Stimulated activated naive CD4-positive, alpha-beta T cell (primary cell): ENCODE measurements around the gene EDC3.
"Not testable (repeated sequence)": the region's sequence is repeated elsewhere in the genome, so short reads cannot be mapped to it uniquely, and the experiment has no call there.

Source experiments
- DNase-seq, 6 experiments: peaks; one replicate each; lab custom pipeline; 2025; lab: John Stamatoyannopoulos, UW

Gene EDC3, protein sequence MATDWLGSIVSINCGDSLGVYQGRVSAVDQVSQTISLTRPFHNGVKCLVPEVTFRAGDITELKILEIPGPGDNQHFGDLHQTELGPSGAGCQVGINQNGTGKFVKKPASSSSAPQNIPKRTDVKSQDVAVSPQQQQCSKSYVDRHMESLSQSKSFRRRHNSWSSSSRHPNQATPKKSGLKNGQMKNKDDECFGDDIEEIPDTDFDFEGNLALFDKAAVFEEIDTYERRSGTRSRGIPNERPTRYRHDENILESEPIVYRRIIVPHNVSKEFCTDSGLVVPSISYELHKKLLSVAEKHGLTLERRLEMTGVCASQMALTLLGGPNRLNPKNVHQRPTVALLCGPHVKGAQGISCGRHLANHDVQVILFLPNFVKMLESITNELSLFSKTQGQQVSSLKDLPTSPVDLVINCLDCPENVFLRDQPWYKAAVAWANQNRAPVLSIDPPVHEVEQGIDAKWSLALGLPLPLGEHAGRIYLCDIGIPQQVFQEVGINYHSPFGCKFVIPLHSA

DNA sequence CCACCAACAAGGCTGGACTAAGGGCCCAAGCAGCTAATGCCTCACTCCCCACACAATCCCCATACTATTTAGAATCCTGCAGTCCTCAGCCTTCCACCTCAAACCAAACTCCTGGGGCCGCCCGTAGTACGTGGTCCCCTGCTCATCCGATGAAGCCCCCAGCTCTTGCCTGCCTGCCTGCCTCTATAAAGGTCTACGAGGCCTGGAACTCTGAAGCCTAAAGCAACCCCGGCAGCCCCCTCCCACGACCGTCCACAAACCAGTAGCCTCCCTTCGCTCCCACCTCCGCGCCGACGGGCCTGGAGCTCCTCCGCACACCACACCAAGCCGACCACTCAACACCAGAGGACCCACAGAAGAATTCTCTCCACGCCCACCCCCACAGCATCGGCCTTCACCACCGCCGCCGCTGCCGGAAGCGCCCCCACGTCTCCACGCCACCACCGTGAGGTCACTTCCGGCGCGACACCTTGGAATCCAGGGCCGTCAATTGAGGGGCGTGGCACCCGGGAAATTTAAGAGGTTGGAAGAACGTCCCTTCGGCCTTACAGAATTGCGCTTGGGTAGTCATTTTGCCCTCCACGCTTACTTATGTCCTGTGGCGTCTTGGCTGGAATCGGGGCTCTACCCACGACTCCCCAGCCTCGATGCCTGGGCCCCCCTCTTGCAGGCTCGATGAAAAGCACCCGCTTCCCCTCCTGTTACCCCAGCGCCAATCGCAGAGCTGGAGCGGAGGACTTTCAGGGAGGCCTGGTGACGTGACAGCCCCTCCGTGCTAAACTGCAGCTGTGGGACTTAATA is at the start of gene EDC3:
Gene EDC3, minus strand, starts transcription at position 428 of the 801 bp plus-strand sequence. CDS start 20,900 bp downstream, outside the sequence.
- peak; percentile 73 to 84 (median 82) for DNase-seq

DNA sequence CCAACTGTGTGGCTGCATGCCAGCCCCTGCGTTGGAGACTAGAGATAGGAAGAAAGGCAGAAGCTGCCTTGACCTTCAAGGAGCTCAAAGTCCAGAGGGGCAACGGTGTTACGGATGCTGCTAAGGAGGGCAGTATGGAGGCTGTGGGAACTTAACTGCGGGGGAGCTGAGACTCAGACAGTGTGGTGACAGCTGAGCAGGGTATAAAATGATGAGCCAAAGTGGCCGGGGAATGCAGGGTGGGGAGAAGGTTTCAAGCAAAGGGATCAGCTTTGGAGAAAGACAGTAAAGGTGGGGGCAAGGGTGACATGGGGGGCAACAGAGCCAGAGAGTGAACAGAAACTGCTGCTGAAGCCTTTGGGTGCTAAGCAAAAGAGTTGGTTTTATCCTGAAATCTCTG is 46.6 kb upstream of the EDC3 start:
- DNase-seq, result no peak

DNA sequence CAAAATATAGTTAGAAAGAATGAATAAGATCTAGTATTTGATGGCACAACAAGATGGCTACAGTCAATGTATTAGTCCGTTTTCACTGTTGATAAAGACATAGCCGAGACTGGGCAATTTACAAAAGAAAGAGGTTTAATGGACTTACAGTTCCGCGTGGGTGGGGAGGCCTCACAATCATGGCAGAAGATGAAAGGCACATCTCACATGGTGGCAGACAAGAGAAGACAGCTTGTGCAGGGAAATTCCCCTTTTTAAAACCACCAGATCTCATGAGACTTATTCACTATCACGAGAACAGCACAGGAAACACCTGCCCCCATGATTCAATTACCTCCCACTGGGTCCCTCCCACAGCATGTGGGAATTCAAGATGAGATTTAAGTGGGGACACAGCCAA is 42.4 kb upstream of the EDC3 start:
- not testable (repeated sequence) for DNase-seq

DNA sequence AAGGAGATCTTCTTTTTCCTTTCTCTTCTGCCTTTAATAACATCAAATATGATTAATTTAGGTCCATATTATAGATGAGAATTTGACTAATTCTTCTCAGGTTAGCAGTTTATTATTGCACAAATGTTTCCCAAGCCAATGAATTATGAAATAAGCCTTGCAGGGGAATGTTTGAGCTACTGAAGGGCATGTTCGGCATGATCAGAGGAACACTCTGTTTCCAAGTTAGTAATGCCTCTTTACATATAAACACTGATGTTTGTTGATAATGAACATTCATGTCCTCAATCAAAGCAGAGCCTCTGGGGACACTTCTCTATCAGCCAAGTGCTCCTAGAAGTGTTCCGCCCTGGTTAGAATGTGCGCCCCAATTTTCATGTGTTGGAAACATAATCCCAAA is 39.5 kb upstream of the EDC3 start:
- DNase-seq, result no peak

DNA sequence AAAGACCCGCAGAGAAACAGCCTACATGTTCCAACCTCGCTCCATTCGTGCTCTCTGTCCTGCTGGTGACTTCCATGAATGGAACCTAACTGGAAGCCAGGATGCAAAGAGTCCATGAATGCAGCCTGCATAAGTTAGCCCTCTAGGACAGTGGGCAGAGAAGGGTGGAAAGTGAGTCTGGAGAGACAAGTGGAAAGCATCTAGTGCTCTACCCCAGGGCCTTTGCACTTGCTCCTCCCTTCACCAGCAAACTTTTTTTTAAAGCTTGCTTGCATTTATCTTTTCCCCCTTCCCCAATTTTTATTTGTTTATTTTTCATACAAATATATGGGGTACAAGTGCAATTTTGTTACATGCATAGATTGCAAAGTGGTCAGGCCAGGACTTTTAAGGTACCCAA is 37.4 kb upstream of the EDC3 start:
- no peak for DNase-seq

DNA sequence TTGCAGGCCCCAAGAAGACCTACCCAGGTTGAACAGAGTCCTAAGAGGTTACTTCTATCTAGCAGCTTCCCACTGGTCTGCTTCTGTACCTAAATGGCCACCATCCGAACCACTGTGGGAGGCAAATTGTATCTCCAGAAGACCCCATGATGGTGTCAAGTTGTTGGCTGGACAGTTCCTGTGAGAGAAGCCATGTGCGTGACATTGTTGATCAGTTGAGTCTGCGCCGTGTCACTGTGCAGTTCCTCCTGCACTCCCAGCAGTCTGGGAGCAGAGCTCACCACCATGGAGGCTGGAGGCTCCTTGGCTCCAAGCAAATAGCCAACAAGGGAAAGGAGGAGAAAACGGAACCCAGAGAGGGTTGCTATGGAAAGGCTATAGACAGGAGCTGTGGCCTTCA is 37.0 kb upstream of the EDC3 start:
- no peak for DNase-seq

DNA sequence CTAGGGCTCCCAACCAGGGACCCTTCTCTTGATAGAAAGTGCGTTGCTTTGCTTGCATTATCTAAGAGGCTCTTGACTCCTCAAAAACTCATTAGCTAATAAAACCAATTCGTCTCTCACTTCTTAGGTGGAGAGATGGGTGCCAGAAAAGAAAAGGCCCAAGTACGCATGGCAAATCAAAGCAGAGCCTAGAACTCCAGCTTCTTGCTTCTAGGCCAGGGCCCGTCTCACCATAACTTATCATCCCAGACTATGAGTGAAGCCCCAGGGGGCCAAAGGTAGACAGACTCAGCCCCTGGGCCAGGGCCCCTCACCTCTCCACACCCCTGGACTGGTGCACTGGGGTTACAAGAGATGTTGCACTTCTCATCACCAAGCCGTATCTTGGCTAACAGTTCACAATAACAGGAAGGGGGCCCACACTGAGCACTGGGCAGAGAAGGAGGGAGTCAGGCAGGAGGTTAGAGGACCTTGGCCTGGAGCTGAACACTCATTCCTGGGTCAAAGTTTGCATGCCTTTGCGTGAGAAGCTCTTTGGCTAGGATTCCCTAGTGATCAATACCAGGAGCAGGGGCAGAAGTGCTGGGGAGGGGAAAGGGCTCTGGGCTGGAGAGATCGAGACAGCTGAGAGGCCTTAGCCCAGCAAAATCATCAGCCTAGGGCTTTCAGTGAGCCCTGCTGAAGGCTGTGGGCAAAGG is 34.9 kb upstream of the EDC3 start:
- no peak for DNase-seq

DNA sequence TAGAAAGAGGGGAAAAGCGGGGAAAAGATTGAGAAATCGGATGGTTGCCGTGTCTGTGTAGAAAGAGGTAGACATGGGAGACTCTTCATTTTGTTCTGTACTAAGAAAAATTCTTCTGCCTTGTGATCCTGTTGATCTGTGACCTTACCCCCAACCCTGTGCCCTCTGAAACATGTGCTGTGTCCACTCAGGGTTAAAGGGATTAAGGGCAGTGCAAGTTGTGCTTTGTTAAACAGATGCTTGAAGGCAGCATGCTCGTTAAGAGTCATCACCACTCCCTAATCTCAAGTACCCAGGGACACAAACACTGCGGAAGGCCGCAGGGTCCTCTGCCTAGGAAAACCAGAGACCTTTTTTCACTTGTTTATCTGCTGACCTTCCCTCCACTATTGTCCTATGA is 33.5 kb upstream of the EDC3 start:
- DNase-seq, result not testable (repeated sequence)

DNA sequence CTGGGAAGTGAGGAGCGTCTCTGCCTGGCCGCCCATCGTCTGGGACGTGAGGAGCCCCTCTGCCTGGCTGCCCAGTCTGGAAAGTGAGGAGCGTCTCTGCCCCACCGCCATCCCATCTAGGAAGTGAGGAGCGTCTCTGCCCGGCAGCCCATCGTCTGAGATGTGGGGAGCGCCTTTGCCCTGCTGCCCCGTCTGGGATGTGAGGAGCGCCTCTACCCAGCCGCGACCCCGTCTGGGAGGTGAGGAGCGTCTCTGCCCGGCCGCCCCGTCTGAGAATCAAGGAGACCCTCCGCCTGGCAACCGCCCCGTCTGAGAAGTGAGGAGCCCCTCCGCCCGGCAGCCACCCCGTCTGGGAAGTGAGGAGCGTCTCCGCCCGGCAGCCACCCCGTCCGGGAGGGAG is 32.9 kb upstream of the EDC3 start:
- not testable (repeated sequence) for DNase-seq

DNA sequence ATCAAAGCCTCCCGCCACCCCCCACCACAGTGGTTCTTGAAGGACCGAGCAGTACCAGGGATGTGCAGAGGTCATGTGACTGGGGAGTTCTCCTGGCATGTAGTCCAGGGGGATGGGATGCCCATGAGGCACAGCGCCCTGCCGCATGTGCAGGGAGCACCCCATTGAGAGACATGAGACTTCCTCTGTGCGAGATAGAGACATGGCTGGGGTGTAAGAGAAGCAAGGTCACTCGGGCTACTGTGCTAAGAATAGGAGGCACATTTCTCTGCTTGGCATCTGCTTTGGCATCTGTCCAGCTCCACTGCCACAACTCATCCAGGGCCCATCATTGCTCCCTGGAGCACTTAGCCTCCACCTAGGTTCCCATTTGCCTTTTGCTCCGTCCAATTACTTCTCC is 31.9 kb upstream of the EDC3 start:
- DNase-seq, result no peak

DNA sequence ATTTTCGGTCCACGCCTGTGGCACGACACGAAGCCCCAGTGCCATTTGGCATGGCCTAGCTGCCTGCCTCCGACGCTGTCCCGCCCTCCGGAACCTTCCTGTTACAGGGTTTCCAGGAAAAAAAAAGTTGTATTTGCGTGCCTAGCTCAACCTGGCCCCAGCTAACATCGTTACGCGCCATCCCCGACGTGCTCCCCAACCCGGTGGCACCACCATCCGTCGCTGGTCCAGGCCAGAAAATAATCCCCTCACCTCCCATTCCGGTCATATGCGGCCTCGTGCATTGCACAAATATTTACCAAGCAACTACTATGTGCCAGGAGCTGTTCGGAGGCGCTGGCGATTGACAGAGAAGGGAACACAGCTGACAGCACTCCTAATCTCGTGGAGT is 30.9 kb upstream of the EDC3 start:
- DNase-seq, result no peak

DNA sequence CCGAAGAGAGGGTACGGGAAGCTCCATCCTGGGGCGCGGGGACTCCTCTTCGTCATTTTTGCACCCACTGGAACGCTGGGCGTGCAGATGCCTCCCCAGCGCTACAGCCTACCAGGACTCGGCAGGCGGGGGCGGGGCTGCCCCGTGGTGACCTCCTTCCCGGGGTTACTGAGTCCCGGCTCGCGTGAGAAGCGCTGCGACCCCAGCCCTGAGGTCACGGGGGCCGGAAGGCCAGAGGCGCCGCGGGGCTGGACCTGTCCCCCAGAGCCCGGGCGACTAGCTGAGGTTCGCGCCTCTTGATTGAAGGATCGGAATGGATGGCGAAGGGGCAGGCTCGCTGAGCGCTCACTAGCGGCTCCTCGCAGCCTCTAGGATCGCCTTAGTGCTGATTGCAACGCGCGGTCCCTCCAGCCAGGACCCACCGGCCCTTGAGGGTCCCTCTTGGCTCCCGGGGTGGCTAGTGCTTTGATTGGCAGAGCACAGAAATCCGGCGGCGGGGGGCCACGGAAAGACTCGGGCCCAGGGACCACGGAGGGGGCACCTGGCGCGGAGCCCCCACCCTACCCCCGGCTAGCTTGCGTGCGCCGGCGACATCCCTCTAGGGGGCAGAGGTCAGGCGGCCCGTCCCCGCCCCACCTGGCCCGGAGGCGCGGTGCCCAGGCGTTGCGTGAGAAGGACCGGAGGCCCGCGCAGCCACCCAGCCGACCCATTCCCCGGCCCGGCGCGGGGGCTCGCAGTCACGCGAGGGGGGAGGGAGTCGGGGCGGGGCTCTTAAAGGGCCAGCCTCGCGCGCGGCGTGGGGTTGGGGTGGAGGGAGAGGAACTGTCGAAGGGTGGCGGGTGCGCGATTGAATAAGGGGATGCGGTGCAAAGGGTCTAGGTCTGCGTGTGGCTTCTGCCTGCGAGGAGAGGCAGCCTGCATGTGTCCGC is 30.3 kb upstream of the EDC3 start:
- DNase-seq, result peak; percentile 4 to 56 (median 38)

DNA sequence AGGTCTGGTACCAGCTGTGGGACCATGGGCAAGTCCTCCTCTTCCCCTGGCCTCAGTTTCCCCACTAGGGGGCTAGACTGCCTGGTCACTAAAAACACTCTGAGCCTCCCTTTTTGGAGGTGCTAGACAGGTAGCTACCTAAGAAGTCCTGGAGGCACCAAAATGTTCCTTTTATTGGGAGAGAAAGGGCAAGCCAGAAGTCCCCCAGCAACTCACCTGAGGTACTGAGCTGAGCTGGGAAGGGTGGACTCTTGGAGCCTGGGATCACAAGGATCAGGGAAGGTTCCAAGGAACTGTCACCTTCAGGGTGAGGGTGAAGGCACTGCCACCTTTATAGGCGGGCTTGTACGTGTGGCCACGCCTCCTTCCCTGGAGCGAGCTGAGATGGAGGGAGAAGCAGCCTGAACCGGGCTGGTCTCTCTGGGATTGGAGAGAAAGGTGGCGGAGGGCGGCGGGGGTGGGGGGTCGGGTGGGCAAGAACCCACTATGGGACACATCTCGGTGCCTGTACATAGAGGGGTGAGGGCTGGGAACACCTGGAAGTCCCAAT is 29.5 kb upstream of the EDC3 start, which contains the start of gene CYP1A1:
Gene CYP1A1, minus strand, starts transcription at position 304 of the 550 bp plus-strand sequence. CDS start 2,431 bp downstream, outside the sequence.
- DNase-seq, result peak in 2 of 6 experiments; percentile 15 to 22

DNA sequence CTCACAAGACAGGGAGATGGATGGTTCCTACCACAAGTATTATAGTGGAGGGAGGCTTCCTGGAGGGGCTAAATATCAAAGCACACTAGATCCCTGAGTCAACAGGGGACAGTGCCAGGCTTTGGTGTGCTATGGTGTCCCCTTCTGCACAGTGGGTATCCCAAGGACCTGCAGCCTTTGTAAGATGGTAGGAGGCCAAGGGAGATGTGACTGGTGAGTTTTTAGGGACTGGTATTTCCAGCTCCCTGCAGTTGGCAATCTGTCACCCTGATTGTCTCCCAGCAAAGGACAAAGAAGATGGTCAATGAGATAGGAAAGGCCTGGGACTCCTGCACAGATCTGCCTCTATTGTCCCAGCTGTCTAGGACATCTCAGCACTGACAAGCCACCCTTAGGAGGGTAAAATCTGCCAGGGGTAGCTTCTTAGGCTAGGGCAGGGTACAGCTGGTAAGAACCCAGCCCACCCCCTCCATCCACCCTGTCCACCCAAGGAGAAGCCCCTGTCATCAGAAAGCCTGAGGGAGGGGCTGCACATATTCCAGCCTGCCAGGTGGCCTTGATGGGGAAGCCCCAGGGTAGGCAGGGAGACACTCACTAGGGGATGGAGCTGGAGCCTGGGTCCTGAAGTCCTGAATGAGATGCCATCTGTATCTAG is 28.9 kb upstream of the EDC3 start:
- DNase-seq, result no peak

DNA sequence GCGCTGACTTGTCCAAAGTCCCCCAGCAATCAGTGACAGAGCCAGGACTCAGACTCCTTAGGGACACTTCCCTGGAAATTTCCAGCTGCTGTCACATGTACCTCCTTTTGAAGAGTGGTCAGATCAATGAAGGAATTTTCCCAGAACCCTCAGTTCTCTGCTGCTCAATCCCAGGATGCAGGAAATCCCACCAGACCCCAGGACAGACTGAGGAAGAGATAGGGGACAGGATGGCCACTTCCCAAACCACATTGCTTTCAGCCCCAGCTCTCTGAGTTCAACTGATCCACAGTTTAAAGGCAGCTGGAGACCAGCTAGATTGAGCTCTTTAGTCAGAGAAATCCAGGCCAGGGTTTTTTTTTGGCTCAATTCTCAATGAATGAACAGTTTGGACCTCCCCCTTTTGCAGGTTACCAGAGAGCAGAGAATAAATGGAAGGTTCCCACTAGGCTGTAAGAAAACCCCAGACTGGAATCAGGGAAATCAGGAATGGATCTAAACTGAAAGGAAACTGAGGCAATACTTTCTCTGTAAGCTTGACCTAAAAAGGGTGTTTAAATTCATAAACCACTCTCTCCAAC is 28.0 kb upstream of the EDC3 start:
- peak in 1 of 6 experiments; percentile 23 for DNase-seq

DNA sequence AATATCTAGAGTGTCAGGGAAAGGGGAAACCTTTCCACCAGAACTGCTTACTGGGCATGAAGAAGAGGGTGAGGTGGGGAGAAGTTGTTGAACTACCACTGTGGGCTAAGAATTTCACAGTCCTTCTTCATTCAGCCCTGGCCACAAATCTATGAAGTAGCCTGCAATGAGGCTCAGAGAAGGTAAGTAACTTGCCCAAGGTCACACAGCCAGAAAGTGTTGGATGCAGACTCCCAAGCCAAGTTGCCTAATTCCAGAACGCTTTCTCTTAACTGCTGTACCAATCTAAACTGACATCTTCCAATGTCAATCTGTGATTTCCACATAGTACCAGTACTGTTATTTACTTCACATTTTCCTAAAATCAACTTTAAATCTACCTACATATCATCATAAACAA is 27.4 kb upstream of the EDC3 start:
- no peak for DNase-seq

DNA sequence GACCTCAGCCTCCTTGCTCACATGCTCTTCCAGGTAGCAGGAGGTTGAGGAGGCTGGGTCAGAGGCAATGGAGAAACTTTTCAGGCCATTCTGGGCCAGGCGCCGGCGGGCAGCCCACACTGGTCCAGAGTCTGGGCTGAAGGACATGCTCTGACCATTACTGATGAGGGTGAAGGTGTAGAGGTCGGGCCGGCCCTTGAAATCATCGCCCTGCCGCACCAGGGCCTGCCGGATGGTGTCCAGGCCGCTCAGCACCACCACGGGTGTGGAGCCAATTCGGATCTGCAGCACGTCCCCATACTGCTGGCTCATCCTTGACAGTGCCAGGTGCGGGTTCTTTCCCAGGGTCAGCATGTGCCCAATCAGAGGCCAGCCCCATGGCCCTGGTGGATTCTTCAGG is 26.8 kb upstream of the EDC3 start:
- DNase-seq, result no peak

DNA sequence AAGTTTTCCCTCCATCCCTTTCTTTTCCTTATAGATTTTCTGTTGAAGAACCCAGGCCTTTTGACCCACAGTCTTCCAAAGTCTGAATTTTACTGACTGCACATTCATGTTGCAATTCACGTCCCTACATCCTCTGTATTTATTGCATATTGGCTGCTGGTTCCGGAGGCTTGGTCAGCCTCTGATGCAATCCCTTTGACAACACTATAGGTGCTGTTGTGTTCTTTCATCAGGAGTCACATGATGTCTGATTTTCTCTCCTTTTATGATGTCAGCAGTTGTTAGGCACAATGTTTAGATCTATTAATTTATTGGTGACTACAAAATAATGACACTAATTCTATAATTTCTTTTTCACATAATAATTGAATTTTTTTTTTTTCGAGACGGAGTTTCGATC is 20.8 kb upstream of the EDC3 start:
- DNase-seq, result no peak

DNA sequence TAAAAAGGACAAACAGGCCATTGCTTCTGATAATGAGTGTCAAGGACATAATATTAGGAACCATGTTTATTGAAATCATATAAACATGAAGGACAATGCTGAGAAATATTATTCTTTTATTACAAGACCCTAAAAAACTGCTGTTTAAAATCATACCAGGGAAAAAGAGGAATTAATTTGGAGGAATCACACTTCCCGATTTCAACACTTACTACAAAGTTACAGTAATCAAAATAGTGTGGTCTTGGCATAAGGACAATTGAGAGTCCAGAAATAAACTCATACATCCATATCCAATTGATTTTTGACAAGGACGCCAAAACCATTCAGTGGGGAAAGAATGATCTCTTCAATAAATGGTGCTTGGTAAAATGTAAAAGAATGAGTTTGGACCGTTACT is 16.5 kb upstream of the EDC3 start:
- DNase-seq, result no peak
